Skin epidermis (tissue), 12 donors: Measurements from ENCODE around the gene ASTN1.

Source experiments
- H3K27ac ChIP-seq, 21 experiments: fragments of 200-600 bp; sonication (generic) in 11 of 21; one replicate each; pipeline ENCODE4 v1.5.0; 2020; ENCODE audit warnings: mild to moderate bottlenecking in 3 of 21, inconsistent platforms in 2 of 21, moderate library complexity in 2 of 21
- H3K4me3 ChIP-seq, 7 experiments: fragments of 200-600 bp; sonication (generic) in 2 of 7; one replicate each; pipeline ENCODE4 v1.5.0; 2020; ENCODE audit warnings: inconsistent platforms in 2 of 7, mild to moderate bottlenecking in 2 of 7, moderate library complexity in 1 of 7

ASTN1 gene

GRCh38 chr1:176950736-176951324 is 213.7 kb downstream of the ASTN1 start:
- Histone ChIP-seq H3K4me3 (no peak overlapping the region), H3K27ac (no peak overlapping the region)

- Histone ChIP-seq H3K4me3 (no peak overlapping the region), H3K27ac (no peak overlapping the region)
Measured at GRCh38 chr1:176949033-176949662, 215.4 kb downstream of the ASTN1 start.

GRCh38 chr1:176944606-176945005 is 219.9 kb downstream of the ASTN1 start:
- H3K4me3 ChIP-seq, result no peak overlapping the region

GRCh38 chr1:176943783-176944182 is 220.7 kb downstream of the ASTN1 start:
- H3K27ac ChIP-seq, result no peak overlapping the region

More at GRCh38 chr1:176944606-176945005, 219.9 kb downstream of the ASTN1 start:
- H3K27ac ChIP-seq, result no peak overlapping the region

GRCh38 chr1:176942346-176942745 is 222.2 kb downstream of the ASTN1 start:
- Histone ChIP-seq H3K4me3 (no peak overlapping the region), H3K27ac (no peak overlapping the region)

More at GRCh38 chr1:176943783-176944182, 220.7 kb downstream of the ASTN1 start:
- no peak overlapping the region for H3K4me3 ChIP-seq

- no peak overlapping the region for H3K4me3 ChIP-seq
Measured at GRCh38 chr1:176939993-176940392, 224.5 kb downstream of the ASTN1 start.

GRCh38 chr1:176938375-176938774 is 226.1 kb downstream of the ASTN1 start:
- no peak overlapping the region for H3K4me3 ChIP-seq

More at GRCh38 chr1:176939993-176940392, 224.5 kb downstream of the ASTN1 start:
- no peak overlapping the region for H3K27ac ChIP-seq

GRCh38 chr1:176934370-176934769 is 230.1 kb downstream of the ASTN1 start:
- no peak overlapping the region for H3K4me3 ChIP-seq
- H3K27ac ChIP-seq, result no peak overlapping the region

More at GRCh38 chr1:176938375-176938774, 226.1 kb downstream of the ASTN1 start:
- no peak overlapping the region for H3K27ac ChIP-seq

GRCh38 chr1:176932114-176933104 is 232.1 kb downstream of the ASTN1 start:
- H3K4me3 ChIP-seq, result no peak overlapping the region
- H3K27ac ChIP-seq, result no peak overlapping the region

GRCh38 chr1:176931526-176931925 is 233.0 kb downstream of the ASTN1 start:
- Histone ChIP-seq H3K4me3 (no peak overlapping the region), H3K27ac (no peak overlapping the region)

- no peak overlapping the region for H3K27ac ChIP-seq
- no peak overlapping the region for H3K4me3 ChIP-seq
Measured at GRCh38 chr1:176926330-176927086, 238.0 kb downstream of the ASTN1 start.

- Histone ChIP-seq H3K27ac (no peak overlapping the region), H3K4me3 (no peak overlapping the region)
Measured at GRCh38 chr1:176925223-176925622, 239.3 kb downstream of the ASTN1 start.

GRCh38 chr1:176923283-176923682 is 241.2 kb downstream of the ASTN1 start:
- no peak overlapping the region for H3K4me3 ChIP-seq
- no peak overlapping the region for H3K27ac ChIP-seq

- H3K4me3 ChIP-seq, result no peak overlapping the region
- H3K27ac ChIP-seq, result no peak overlapping the region
Measured at GRCh38 chr1:176919386-176920378, 244.8 kb downstream of the ASTN1 start.

- no peak overlapping the region for H3K4me3 ChIP-seq
- no peak overlapping the region for H3K27ac ChIP-seq
Measured at GRCh38 chr1:176905648-176906047, 258.9 kb downstream of the ASTN1 start.

- H3K27ac ChIP-seq, result no peak overlapping the region
- H3K4me3 ChIP-seq, result no peak overlapping the region
Measured at GRCh38 chr1:176904057-176904751, 260.3 kb downstream of the ASTN1 start.

GRCh38 chr1:176903474-176903873 is 261.0 kb downstream of the ASTN1 start:
- Histone ChIP-seq H3K27ac (no peak overlapping the region), H3K4me3 (no peak overlapping the region)

- Histone ChIP-seq H3K27ac (no peak overlapping the region), H3K4me3 (no peak overlapping the region)
Measured at GRCh38 chr1:176899321-176899720, 265.2 kb downstream of the ASTN1 start.
